Vagina (tissue), 2 donors: ENCODE measurements around the gene TSC22D2.

ENCODE experiments used
- POLR2A ChIP-seq, 2 donors: fragments of 450-650 bp; IDR thresholded peaks; one replicate each; pipeline ENCODE4 v1.6.1; 2017; ENCODE audit warnings: antibody characterized with exemption in 2 of 2, mild to moderate bottlenecking in 2 of 2, moderate library complexity in 2 of 2
- POLR2AphosphoS5 ChIP-seq, 2 donors: sonication (generic); formaldehyde crosslinking; IDR thresholded peaks; one replicate each; pipeline ENCODE4 v1.9.0; 2017; ENCODE audit warnings: antibody characterized with exemption in 2 of 2, mild to moderate bottlenecking in 2 of 2, low read depth in 1 of 2; ENCODE audit not compliant: insufficient read depth in 1 of 2
- TF ChIP-seq, protein P1 (sequence below), 3 experiments: fragments of 450-650 bp in 2 of 3; fragments of 200-600 bp in 1 of 3; sonication (generic) in 1 of 3; IDR thresholded peaks; one replicate each; pipeline ENCODE4 v1.5.1; 2017 to 2019; ENCODE audit warnings: antibody characterized with exemption in 3 of 3, mild to moderate bottlenecking in 2 of 3, moderate library complexity in 2 of 3

GRCh38 chr3:150409512-150410310 is 1.6 kb downstream of the TSC22D2 start:
- no peak for TF ChIP-seq POLR2A (IDR thresholded peaks at IDR 0.05)
- TF ChIP-seq, protein P1, sequence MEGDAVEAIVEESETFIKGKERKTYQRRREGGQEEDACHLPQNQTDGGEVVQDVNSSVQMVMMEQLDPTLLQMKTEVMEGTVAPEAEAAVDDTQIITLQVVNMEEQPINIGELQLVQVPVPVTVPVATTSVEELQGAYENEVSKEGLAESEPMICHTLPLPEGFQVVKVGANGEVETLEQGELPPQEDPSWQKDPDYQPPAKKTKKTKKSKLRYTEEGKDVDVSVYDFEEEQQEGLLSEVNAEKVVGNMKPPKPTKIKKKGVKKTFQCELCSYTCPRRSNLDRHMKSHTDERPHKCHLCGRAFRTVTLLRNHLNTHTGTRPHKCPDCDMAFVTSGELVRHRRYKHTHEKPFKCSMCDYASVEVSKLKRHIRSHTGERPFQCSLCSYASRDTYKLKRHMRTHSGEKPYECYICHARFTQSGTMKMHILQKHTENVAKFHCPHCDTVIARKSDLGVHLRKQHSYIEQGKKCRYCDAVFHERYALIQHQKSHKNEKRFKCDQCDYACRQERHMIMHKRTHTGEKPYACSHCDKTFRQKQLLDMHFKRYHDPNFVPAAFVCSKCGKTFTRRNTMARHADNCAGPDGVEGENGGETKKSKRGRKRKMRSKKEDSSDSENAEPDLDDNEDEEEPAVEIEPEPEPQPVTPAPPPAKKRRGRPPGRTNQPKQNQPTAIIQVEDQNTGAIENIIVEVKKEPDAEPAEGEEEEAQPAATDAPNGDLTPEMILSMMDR (IDR thresholded peaks at IDR 0.05): peak in 2 of 3 experiments; percentile 31 to 41
- peak in 1 of 2 donors; percentile 60 for TF ChIP-seq POLR2AphosphoS5 (IDR thresholded peaks at IDR 0.05; ENCODE audit: insufficient read depth in 1 of 2, low read depth in 1 of 2)
